Activated T-cell treated with anti-CD3 and anti-CD28 coated beads, Interleukin-2, amount 50 U/mL, for 72 hours (primary cell): ENCODE measurements around the gene AIRE. TPM values are rescaled to one million over a fixed set of nuclear protein-coding genes. Genes with fewer than 3 reads are reported as not detected.
"Not testable (repeated sequence)": the region's sequence is repeated elsewhere in the genome, so short reads cannot be mapped to it uniquely, and the experiment has no call there.

ENCODE experiments used
- ATAC-seq, 2 donors: fragments of 150-1000 bp; cut with Tn5 transposase; replicated peaks in 1 of 2; 2 replicates each; pipeline ENCODE4 v1.10.0; 2021; ENCODE audit warnings: moderate library complexity in 2 of 2, mild to moderate bottlenecking in 1 of 2
- DNase-seq, 2 donors: peaks; one replicate each; pipeline ENCODE4 v3.0.0; 2021 to 2022; ENCODE audit warnings: mixed read lengths in 1 of 2
- H3K27ac Mint-ChIP-seq: one replicate; pipeline ENCODE4 v1.8.0; 2022; ENCODE audit warnings: mild to moderate bottlenecking, moderate library complexity, mixed read lengths
- H3K27me3 Mint-ChIP-seq: one replicate; pipeline ENCODE4 v1.8.0; 2022; ENCODE audit warnings: low read depth, mixed read lengths
- H3K36me3 Mint-ChIP-seq, 2 donors: one replicate each; pipeline ENCODE4 v1.8.0; 2022; ENCODE audit warnings: mixed read lengths in 2 of 2, mild to moderate bottlenecking in 1 of 2; ENCODE audit not compliant: insufficient read depth in 2 of 2
- H3K4me1 Mint-ChIP-seq: one replicate; pipeline ENCODE4 v1.8.0; 2022; ENCODE audit warnings: low read depth, mixed read lengths
- H3K4me3 Mint-ChIP-seq, 2 donors: one replicate each; pipeline ENCODE4 v1.8.0; 2022; ENCODE audit warnings: mild to moderate bottlenecking in 2 of 2, mixed read lengths in 2 of 2, moderate library complexity in 2 of 2
- H3K9me3 Mint-ChIP-seq, 2 donors: one replicate each; pipeline ENCODE4 v1.8.0; 2022; ENCODE audit warnings: mixed read lengths in 2 of 2
- total RNA-seq, 2 donors: library from RNA; stranded (reverse); gene quantifications; one replicate each; pipeline ENCODE4 v1.2.3, GENCODE V29; 2022

The AIRE gene
- not detected for total RNA-seq

DNA sequence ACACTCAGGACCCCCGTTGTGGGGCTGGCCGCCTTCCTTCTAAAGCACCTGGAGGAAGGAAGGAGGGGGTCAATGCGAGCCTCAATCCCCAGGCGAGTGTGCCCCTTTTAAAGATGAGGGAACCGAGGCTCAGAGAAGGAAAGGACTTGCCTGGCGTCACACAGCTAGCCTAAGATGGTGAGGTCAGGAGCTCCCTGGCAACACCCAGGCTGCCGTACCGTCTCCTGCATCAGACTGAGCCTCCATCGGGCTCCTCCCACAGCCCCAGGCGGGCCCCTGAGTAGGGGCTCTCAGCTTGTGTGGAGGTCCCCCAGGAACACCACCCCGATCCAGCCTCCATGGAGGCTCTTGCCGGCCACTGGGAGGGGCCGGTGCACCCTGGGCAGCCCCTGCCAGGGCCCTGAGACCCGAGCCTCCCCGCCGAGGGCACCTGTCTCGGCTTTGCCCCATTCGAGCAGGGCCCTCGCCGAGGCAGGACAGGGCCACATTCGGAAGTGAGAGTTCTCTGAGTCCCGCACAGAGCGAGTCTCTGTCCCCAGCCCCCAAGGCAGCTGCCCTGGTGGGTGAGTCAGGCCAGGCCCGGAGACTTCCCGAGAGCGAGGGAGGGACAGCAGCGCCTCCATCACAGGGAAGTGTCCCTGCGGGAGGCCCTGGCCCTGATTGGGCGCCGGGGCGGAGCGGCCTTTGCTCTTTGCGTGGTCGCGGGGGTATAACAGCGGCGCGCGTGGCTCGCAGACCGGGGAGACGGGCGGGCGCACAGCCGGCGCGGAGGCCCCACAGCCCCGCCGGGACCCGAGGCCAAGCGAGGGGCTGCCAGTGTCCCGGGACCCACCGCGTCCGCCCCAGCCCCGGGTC lies at the start of gene AIRE:
TSS of gene AIRE (plus strand) at position 739 of the 855 bp plus-strand sequence. CDS start 131 bp downstream, outside the sequence.
- Mint-ChIP-seq H3K27ac (no peak within 1 kb of the TSS), H3K9me3 (no peaks in the 10 kb centered on the region), H3K27me3 (no peaks in the 10 kb centered on the region), H3K4me3 (no peak within 1 kb of the TSS), H3K4me1 (no peaks in the 10 kb centered on the region), H3K36me3 (no peaks in the 10 kb centered on the region)
- DNase-seq (no peak), ATAC-seq (no peak)

DNA sequence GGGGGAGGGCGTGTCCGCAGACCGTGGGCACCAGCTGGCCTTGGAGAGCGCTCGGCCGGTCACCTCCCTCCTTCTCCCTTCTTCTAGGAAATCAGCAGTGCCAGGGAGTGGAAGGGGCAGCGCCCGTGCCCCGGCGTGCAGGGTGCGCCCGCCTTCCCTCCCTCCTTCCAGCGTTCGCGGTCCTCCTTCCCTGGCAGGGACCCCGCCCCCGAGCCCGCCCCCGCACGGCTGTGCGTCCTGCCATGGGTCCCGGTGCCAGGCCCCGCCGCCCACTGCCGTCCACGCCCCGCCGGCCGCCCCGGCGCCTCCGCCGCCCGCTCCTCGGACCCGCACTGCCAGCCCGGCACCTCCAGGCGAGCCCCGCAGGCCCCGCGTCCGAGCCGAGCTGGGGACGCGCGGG lies 45.3 kb upstream of the AIRE start:
- H3K4me1 Mint-ChIP-seq, H3K27ac Mint-ChIP-seq, DNase-seq, H3K9me3 Mint-ChIP-seq, H3K36me3 Mint-ChIP-seq, H3K4me3 Mint-ChIP-seq, H3K27me3 Mint-ChIP-seq: not testable (repeated sequence)
- ATAC-seq = peak in 1 of 2 donors; percentile 8

DNA sequence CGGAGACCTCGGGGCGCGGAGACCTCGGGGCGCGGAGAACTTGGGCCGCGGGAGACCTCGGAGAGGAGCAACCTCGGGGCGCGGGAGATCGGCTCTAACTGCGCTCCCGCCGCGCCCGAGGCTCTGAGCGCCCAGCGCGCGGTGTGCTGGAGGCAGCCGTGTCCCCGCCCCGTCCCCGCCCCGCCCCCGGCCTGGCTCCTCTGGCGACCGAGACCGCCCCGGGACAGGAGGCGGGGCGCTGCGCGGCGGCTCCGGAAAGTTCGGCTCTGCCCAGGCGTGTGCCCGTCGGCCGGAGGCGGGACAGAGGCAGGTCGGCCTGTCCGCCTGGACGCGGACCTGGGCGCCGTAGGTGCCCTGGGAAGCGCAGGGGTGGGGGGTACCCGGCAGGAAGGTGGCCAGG lies 44.8 kb upstream of the AIRE start, which contains the start of gene ICOSLG:
TSS of gene ICOSLG (minus strand) at position 102 of the 400 bp plus-strand sequence. CDS start 126 bp downstream, outside the sequence.
- H3K27ac Mint-ChIP-seq, H3K27me3 Mint-ChIP-seq, DNase-seq, H3K9me3 Mint-ChIP-seq, H3K4me1 Mint-ChIP-seq, H3K36me3 Mint-ChIP-seq, H3K4me3 Mint-ChIP-seq: not testable (repeated sequence)
- peak; percentile 55 for ATAC-seq

DNA sequence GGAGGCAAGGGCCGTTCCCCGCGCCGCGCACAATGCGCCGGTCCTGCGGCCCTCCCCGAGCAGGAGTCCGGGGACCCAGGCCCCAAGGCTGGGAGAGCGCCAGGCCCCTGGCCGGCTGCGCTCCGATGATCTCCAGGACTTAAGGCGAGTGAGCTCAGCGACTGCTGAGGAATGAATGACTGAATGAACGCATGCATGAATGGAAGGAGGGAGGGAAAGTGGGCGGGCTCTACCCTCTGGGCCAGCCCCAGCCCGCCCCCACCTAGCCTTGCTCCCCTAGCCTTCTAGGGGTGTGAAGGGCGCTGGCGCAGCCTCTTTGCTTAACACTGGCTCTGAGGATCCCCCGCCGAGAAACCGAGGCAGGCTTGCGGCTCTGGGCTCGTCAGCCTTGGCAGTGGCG lies 44.4 kb upstream of the AIRE start:
- not testable (repeated sequence) for H3K4me3 Mint-ChIP-seq, H3K27me3 Mint-ChIP-seq, DNase-seq, H3K27ac Mint-ChIP-seq, H3K4me1 Mint-ChIP-seq, H3K36me3 Mint-ChIP-seq, H3K9me3 Mint-ChIP-seq
- ATAC-seq = peak; percentile 31 to 35

DNA sequence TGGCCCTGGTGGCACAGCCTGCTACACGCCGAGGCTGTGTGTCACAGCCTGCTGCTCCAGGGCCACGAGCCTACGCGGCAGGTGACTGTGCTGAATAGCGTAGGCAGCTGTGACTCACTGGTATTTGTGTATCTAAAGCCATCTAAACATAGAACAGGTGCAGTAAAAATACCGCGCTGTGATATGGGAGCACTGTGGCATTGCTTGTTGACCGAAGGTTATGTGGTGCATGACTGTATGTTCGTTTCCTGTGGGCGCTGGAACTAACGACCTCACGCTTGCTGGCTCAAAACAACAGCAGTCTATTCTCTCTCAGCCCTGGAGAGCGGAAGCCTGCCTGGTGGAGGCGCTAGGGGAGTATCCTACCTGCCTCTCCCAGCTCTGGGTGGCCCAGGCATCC lies 41.7 kb upstream of the AIRE start:
- DNase-seq, H3K4me3 Mint-ChIP-seq, H3K27me3 Mint-ChIP-seq, H3K4me1 Mint-ChIP-seq, H3K27ac Mint-ChIP-seq, H3K9me3 Mint-ChIP-seq, H3K36me3 Mint-ChIP-seq: not testable (repeated sequence)
- ATAC-seq = peak; percentile 84 to 88

DNA sequence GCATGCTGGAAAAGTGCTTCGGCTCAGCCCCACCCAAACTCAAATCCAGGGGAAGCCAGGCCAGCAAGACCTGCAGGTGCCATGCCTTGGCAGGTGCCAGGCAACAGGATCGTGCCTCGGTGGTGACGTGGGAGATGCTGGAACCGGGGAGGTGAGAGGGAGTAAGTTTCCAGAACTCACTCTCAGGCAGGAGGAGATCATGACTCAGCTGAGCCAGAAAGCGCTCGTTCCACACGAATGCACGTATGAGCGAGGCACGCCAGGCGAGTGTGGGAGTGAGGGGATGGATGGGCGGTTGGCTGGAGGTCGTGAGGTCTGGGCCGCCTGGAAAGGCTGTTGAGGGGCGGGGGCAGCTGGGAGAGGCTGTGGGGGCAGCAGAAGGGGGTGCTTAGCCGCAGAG lies 37.8 kb upstream of the AIRE start:
- not testable (repeated sequence) for H3K27me3 Mint-ChIP-seq, H3K4me1 Mint-ChIP-seq, H3K9me3 Mint-ChIP-seq, H3K27ac Mint-ChIP-seq, H3K4me3 Mint-ChIP-seq, H3K36me3 Mint-ChIP-seq, ATAC-seq, DNase-seq

DNA sequence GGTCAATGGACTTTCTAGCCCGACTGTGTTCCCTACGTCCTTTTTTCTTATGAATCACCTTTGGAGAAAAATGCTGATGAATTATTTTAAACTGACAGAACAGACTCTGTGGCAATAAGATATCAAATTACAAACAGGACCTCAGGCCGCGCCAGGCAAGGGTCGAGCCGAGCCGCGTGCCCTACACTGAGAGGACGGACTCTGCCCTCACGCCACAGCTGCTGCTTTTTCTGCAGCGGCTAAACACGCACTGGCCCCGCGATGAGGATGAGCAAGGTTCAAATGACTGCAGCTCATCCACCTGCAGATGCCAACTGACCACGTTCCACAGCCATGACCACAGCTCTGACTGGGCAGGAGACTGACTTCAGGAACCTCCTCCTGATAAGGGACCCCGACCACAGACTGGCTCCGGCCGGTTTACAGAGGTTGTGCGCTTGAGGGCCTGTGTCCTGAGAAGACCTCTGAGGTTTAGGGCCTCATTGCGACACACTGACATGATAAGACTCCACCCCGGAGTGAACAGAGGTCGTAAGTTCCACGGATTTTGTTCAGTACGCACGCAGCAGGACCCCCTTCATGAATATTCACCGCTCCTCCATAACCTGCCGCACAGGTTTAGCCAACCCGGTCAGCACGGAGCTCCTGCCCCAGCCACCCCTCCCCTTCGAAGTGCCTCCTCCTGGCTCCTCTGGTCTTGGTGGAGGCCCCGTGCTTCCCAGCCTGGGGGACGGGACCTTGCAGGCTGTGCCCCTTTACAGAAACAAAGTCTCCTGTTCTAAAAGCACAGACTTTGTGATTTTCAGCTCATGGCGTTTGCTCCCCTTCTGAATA lies 36.3 kb upstream of the AIRE start:
- H3K27ac Mint-ChIP-seq, ATAC-seq, H3K36me3 Mint-ChIP-seq, H3K9me3 Mint-ChIP-seq, H3K27me3 Mint-ChIP-seq, H3K4me1 Mint-ChIP-seq, H3K4me3 Mint-ChIP-seq, DNase-seq: not testable (repeated sequence)

DNA sequence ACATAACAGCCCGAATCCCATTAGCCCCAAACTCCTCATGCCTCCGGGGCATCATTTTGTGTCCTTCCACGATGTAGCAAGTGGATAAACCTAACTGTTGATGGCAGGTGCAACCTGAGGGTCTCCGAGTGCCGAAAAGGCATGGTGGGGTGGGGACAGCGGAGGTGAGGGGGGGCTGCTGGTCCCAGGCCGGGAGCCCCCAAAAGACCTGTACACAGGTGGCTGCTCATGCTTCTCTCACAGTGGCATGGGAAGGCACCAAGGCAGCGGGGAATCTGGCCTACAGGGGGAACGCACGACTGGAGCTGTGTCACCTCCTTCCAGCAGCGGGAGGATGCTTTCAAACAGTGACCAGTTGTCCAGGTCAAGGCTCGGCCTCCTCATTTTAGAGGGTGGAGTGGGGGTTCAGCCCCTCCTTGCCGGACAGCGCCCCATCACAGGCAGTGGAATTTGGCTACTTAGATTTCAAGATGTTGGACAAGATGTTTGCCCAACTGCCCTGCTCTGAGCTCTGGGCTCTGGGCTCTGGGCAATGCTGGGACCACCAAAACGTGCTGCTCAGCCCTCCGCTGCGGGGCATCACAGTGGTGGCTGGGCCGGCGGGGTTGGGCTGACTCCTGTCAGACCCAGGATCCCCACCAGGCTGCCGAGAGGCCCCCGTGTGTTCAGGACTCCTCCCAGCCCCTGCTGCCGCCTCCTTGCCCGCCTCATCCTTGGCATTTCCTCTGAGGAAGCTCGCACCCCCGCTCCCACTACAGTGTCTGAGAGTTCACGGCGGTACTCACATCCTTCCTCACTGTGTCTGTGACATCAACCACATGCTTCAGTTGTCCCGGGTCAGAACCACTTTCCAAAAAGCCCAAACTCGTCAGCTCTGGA lies 31.6 kb upstream of the AIRE start:
- H3K36me3 Mint-ChIP-seq = no peaks in the 10 kb centered on the region
- no peaks in the 10 kb centered on the region for H3K27me3 Mint-ChIP-seq
- ATAC-seq (no peak), DNase-seq (no peak)
- H3K27ac Mint-ChIP-seq = no peak overlapping the region
- no peak overlapping the region for H3K4me3 Mint-ChIP-seq
- H3K4me1 Mint-ChIP-seq = no peaks in the 10 kb centered on the region
- H3K9me3 Mint-ChIP-seq = no peaks in the 10 kb centered on the region

DNA sequence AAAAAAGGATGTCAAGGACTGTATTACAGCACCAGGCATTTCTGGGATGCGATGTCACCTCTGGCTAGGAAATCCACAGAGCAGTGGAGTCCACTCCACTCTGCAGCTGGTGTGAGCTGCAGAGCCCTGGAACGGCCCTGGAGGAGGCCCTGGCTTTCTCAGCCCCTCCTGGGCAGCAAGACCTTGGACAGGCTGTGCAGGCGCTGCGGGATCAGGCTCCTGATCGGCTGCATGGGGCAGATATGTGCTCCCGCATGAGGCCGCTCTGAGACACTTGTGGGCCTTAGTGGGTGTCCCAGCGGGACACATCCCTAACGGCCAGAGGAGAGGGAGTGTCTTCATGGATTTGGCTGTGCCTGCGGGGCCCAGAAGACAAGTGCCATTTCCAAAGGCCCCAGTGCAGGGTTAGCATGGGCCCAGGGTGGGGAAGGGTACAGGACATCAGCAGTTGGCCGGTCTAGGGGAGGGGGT lies 30.1 kb upstream of the AIRE start:
- Mint-ChIP-seq H3K36me3 (no peaks in the 10 kb centered on the region), H3K27me3 (no peaks in the 10 kb centered on the region), H3K9me3 (no peaks in the 10 kb centered on the region), H3K4me3 (no peak overlapping the region), H3K27ac (no peak overlapping the region), H3K4me1 (no peaks in the 10 kb centered on the region)
- ATAC-seq = no peak
- no peak for DNase-seq

DNA sequence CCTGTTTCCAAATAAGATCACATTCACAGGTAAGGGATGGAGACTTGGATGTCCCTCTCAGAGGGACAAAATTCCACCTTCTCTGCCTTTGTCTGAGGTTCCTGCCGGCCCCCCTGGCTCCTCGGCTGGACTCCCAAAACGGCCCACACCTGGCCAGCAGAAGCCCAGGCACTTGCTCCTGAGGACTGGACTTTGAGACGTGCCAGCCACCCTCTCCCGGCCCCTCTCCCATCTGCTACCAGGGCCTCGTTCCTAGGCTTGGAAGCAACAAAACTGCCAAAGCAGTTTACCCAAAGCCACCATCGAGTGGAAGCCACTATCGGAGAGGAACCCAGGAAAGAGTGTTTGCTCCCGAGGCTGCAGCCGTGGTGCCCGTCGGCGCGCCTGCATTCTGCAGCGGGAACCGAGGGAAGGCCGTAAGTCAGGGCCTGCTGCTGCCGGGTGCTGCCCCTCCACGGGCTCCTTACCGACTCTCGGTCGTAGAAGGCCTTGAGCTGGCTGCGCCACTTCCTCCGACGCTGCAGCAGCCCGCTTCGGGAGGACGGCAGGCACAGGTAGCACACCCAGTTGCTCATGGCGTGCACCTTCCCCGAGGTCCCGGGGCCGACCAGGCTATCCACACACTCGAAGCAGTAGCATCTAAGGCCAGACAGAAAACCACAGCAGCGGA lies 27.5 kb upstream of the AIRE start:
- Mint-ChIP-seq H3K27me3 (no peaks in the 10 kb centered on the region), H3K4me3 (no peak overlapping the region), H3K4me1 (no peaks in the 10 kb centered on the region), H3K27ac (no peak overlapping the region), H3K36me3 (no peaks in the 10 kb centered on the region), H3K9me3 (no peaks in the 10 kb centered on the region)
- ATAC-seq (no peak), DNase-seq (no peak)

DNA sequence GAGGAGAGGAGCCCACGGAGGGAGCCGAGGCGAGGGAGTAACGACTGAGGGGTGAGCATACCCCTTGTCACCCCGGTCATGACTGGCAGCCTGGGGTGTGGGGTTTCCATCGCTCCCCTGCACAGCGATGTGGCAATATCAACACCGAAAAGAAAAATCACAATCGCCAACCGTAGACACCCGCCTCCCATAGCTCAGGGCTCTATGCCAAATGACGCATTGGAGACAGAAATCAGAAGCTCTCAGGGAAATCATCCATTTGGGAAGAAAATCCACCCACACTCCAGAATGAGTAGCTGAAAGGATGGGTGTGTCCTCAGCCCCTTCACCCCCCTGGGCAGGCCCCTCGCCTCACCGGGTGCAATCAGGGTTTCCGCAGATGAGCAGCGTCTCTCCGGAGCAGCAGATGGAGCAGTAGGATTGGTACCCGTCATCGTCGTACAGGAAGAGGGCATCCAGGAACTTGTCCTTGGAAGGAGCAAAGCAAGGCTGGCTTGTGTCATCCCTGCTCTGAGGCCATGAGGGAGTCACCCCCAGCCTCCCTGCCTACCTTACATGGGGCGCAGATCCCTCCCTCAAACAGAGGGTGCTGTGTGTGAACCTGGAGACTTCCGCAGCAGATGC lies 26.5 kb upstream of the AIRE start:
- H3K27me3 Mint-ChIP-seq = no peaks in the 10 kb centered on the region
- H3K4me3 Mint-ChIP-seq = no peak overlapping the region
- DNase-seq (no peak), ATAC-seq (no peak)
- no peaks in the 10 kb centered on the region for H3K9me3 Mint-ChIP-seq
- no peak overlapping the region for H3K27ac Mint-ChIP-seq
- no peaks in the 10 kb centered on the region for H3K4me1 Mint-ChIP-seq
- H3K36me3 Mint-ChIP-seq = no peaks in the 10 kb centered on the region

DNA sequence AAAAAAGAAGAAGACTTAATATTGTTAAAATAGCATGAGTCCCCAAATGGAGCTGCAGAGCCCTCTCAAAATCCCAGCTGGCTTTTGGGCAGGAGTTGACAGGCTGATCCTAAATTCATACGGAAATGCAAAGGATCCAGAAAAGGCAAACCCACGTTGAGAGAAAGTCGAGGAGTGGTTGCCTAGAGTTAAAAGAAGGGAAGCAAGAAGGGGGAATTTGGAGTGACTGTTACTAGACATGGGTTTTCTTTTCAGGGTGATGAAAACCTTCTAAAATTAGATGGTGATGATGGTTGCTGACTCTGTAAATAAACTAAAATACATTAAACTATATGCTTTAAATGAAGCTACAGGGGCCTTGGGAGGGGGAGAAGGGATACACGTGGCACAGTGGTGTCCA lies 25.6 kb upstream of the AIRE start:
- Mint-ChIP-seq H3K9me3 (no peaks in the 10 kb centered on the region), H3K27me3 (no peaks in the 10 kb centered on the region), H3K36me3 (no peaks in the 10 kb centered on the region), H3K27ac (no peak overlapping the region), H3K4me1 (no peaks in the 10 kb centered on the region), H3K4me3 (no peak overlapping the region)
- no peak for DNase-seq
- ATAC-seq = no peak
